Progenitor cell of endocrine pancreas (in vitro differentiated cells): ENCODE measurements around the gene AP3B1. TPM values are rescaled to one million over a fixed set of nuclear protein-coding genes. Genes with fewer than 3 reads are reported as not detected.

Source experiments
- DNase-seq: peaks from one replicate; pipeline ENCODE4 v3.0.0; 2021; ENCODE audit warnings: low spot score; ENCODE audit not compliant: unreplicated experiment
- H3K27ac Mint-ChIP-seq: 2 replicates; pipeline ENCODE4 v1.8.0; 2021; ENCODE audit warnings: mild to moderate bottlenecking, moderate library complexity, mixed read lengths
- H3K27me3 Mint-ChIP-seq: 2 replicates; pipeline ENCODE4 v1.8.0; 2021; ENCODE audit warnings: mixed read lengths
- H3K36me3 Mint-ChIP-seq: 2 replicates; pipeline ENCODE4 v1.8.0; 2022; ENCODE audit warnings: mixed read lengths; ENCODE audit not compliant: insufficient read depth
- H3K4me1 Mint-ChIP-seq: 2 replicates; pipeline ENCODE4 v1.8.0; 2021; ENCODE audit warnings: low read depth, mixed read lengths
- H3K4me3 Mint-ChIP-seq: 2 replicates; pipeline ENCODE4 v1.8.0; 2021; ENCODE audit warnings: low read depth, mild to moderate bottlenecking, moderate library complexity, mixed read lengths
- H3K9me3 Mint-ChIP-seq: 2 replicates; pipeline ENCODE4 v1.8.0; 2021; ENCODE audit warnings: low read depth, mixed read lengths
- total RNA-seq: library from RNA; stranded (reverse); gene quantifications from 2 replicates; pipeline ENCODE4 v1.2.1, GENCODE V29; 2021
- TF ChIP-seq, protein P1 (sequence below): fragments of 200-600 bp; sonication (generic); IDR thresholded peaks from one replicate; pipeline ENCODE4 v1.5.0; 2021; ENCODE audit warnings: antibody characterized with exemption, mild to moderate bottlenecking; ENCODE audit not compliant: unreplicated experiment

Gene AP3B1
- total RNA-seq, 1 donor from 2014 or later = 50.9 TPM

DNA sequence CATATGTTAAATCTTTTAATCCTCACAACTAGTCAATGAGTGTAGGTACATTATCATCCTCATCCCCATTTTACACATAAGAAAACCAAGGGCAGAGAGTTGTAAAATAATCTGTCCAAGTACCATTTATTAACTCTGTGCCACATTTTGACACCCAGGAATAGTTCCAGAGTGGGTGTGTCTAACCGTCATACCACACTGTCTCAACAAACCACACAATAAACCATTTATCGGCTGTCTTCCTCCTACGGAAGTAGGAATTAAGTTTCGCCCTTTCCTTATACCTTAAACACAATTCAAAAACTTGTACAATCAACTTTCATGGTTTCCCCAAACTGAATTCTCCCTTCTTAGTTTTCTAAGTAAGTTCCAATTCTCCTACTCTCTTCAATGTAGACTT, 11.4 kb downstream of the AP3B1 start:
- no peaks in the 10 kb centered on the region for H3K27me3 Mint-ChIP-seq
- no peak overlapping the region for H3K27ac Mint-ChIP-seq
- peaks cover 6% of the 10 kb centered on the region for H3K36me3 Mint-ChIP-seq
- peaks cover 7% of the 10 kb centered on the region for H3K9me3 Mint-ChIP-seq
- H3K4me3 Mint-ChIP-seq = no peak overlapping the region
- TF ChIP-seq, protein P1, sequence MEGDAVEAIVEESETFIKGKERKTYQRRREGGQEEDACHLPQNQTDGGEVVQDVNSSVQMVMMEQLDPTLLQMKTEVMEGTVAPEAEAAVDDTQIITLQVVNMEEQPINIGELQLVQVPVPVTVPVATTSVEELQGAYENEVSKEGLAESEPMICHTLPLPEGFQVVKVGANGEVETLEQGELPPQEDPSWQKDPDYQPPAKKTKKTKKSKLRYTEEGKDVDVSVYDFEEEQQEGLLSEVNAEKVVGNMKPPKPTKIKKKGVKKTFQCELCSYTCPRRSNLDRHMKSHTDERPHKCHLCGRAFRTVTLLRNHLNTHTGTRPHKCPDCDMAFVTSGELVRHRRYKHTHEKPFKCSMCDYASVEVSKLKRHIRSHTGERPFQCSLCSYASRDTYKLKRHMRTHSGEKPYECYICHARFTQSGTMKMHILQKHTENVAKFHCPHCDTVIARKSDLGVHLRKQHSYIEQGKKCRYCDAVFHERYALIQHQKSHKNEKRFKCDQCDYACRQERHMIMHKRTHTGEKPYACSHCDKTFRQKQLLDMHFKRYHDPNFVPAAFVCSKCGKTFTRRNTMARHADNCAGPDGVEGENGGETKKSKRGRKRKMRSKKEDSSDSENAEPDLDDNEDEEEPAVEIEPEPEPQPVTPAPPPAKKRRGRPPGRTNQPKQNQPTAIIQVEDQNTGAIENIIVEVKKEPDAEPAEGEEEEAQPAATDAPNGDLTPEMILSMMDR = no peak
- H3K4me1 Mint-ChIP-seq = peaks cover 8% of the 10 kb centered on the region
- no peak for DNase-seq

- Mint-ChIP-seq H3K36me3 (peaks cover 3% of the 10 kb centered on the region), H3K4me3 (no peak overlapping the region), H3K27me3 (no peaks in the 10 kb centered on the region), H3K27ac (no peak overlapping the region), H3K9me3 (peaks cover 2% of the 10 kb centered on the region), H3K4me1 (peaks cover 3% of the 10 kb centered on the region)
- TF ChIP-seq, protein P1 = no peak
- DNase-seq = no peak
Measured at GRCh38 chr5:78280261-78280660, 14.2 kb downstream of the AP3B1 start.

DNA sequence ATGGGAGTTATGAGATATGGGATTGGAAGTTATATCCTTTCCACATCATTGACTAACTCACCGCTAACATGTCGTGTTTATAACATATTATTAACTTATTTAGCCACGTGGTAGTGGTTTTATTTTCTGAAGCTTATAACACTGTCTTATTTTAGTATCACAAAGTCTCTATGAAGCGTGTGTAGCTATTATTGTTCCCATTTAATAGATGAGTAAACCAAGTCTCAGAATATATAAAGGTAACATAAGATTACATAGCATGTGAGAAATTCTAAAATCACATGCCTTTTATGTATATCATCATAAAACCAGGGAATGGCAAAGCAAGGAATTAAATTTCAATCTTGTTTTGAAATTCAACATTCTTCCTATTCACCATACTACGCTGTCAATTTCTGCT, 15.3 kb downstream of the AP3B1 start:
- DNase-seq = no peak
- Mint-ChIP-seq H3K27ac (no peak overlapping the region), H3K9me3 (no peaks in the 10 kb centered on the region), H3K27me3 (no peaks in the 10 kb centered on the region), H3K4me3 (no peak overlapping the region), H3K4me1 (no peaks in the 10 kb centered on the region), H3K36me3 (peaks cover 1% of the 10 kb centered on the region)
- TF ChIP-seq, protein P1 = no peak

GRCh38 chr5:78277715-78278114, 16.8 kb downstream of the AP3B1 start:
- H3K4me1 Mint-ChIP-seq = no peaks in the 10 kb centered on the region
- no peak overlapping the region for H3K27ac Mint-ChIP-seq
- TF ChIP-seq, protein P1 = no peak

GRCh38 chr5:78275998-78276543, 18.4 kb downstream of the AP3B1 start:
- H3K4me1 Mint-ChIP-seq = no peaks in the 10 kb centered on the region
- no peak overlapping the region for H3K27ac Mint-ChIP-seq
- no peaks in the 10 kb centered on the region for H3K9me3 Mint-ChIP-seq
- TF ChIP-seq, protein P1 = no peak
- H3K27me3 Mint-ChIP-seq = no peaks in the 10 kb centered on the region
- H3K36me3 Mint-ChIP-seq = peaks cover 1% of the 10 kb centered on the region
- H3K4me3 Mint-ChIP-seq = no peak overlapping the region
- no peak for DNase-seq

More at GRCh38 chr5:78277715-78278114, 16.8 kb downstream of the AP3B1 start:
- Mint-ChIP-seq H3K27me3 (no peaks in the 10 kb centered on the region), H3K9me3 (no peaks in the 10 kb centered on the region), H3K4me3 (no peak overlapping the region), H3K36me3 (peaks cover 1% of the 10 kb centered on the region)
- DNase-seq = no peak
